Measurements from ENCODE around the gene UBQLN1.

- no peak for TF ChIP-seq POLR2A (IDR thresholded peaks at IDR 0.05)
- TF ChIP-seq, protein P1, sequence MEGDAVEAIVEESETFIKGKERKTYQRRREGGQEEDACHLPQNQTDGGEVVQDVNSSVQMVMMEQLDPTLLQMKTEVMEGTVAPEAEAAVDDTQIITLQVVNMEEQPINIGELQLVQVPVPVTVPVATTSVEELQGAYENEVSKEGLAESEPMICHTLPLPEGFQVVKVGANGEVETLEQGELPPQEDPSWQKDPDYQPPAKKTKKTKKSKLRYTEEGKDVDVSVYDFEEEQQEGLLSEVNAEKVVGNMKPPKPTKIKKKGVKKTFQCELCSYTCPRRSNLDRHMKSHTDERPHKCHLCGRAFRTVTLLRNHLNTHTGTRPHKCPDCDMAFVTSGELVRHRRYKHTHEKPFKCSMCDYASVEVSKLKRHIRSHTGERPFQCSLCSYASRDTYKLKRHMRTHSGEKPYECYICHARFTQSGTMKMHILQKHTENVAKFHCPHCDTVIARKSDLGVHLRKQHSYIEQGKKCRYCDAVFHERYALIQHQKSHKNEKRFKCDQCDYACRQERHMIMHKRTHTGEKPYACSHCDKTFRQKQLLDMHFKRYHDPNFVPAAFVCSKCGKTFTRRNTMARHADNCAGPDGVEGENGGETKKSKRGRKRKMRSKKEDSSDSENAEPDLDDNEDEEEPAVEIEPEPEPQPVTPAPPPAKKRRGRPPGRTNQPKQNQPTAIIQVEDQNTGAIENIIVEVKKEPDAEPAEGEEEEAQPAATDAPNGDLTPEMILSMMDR (IDR thresholded peaks at IDR 0.05), result no peak
Observed at GRCh38 chr9:83639266-83639665, 68.5 kb downstream of the UBQLN1 start.

All from testis (tissue), 2 donors.